ENCODE data around the gene BCR.

Gene BCR

DNA sequence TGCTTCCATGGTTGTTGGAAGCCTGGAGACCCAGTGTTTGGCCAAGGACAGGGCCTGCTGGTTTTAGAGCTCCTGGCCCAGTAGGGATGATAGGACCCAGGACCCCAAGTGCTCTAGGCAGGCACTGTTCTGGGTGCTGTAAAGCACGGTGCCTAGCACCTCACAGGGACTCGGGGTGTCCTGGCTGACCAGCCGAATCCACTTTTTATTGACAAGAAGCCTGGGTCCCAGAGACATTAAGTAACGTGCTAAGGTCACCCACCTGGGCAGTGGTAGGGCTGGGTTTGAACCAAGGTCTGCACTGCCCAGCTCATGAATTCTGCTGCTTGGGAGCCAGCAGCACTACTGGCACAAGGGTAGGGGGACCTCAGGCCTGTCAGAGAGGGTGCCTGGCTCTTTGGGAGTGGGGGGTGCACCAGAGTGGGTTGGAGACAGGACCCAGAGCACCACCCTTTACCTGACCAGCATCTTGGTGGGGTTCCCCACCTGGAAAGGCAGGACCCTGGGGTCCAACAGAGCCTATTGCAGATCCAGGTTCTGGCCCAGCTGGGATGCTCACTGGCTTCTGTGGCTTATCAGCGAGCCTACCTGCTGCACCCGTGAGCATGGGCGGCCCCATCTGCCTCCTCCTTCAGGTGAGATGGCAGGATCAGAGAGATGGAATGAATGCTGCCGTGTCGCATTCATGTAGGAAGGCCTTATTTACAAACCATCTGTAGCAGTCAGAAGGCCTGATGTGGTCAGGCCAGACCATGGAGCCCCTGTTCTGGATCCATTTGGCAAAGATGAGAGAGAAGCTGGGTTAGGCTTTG, 52.0 kb downstream of the BCR start:
- DNase-seq, result no peak

DNA sequence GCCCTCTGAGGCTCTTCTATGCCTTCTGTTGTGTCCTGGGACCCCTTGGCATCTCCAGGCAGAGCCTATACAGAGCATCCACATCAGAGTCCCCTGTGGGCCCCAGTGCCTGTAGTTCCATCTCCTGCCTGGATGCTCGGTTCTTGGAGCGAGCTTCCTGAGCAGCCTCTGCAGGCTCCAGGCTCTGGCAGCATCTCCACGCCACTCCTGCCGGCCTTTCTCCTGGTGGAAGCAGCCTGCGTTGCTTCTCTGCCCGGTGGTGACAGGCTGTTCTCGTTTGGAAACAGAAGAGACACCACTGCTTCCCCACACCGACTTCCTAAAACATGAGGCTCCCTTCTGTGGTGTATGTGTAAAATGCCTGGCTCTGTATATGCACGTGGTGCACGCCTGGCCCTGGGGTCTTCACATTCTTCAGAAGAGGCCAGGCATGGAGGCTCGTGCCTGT, 52.8 kb downstream of the BCR start:
- DNase-seq, result peak; percentile 25

DNA sequence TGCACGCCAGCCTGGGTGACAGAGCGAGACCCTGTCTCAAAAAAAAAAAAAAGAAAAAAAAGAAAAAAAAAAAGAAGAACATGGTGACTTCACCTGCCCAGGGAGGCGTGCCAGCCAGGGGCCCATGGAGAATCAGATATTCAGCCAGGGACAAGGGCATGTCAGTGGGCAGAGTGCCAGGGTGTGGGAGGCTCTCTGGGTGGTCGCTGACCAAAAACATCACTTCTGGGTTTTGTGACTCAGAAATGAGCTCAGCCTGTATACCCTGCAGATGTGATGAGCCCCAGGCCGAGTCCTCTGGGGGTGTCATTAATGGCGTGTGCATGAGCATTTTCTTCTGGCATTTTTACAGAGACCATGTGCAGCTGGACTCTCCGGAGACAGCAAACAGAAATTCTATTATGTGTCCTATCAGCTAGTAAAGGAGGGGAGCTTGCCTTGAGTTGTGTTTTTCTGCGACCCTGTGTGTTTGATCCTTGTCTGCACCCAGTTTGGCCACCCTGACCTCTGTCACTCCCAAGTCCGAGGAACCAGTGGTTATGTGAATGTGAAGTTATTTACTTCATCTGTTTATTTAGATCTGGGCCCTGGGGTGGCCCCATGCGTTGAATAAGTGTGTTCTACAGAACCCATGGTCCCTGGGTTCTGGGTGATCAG, 53.6 kb downstream of the BCR start:
- DNase-seq, result peak; percentile 79

DNA sequence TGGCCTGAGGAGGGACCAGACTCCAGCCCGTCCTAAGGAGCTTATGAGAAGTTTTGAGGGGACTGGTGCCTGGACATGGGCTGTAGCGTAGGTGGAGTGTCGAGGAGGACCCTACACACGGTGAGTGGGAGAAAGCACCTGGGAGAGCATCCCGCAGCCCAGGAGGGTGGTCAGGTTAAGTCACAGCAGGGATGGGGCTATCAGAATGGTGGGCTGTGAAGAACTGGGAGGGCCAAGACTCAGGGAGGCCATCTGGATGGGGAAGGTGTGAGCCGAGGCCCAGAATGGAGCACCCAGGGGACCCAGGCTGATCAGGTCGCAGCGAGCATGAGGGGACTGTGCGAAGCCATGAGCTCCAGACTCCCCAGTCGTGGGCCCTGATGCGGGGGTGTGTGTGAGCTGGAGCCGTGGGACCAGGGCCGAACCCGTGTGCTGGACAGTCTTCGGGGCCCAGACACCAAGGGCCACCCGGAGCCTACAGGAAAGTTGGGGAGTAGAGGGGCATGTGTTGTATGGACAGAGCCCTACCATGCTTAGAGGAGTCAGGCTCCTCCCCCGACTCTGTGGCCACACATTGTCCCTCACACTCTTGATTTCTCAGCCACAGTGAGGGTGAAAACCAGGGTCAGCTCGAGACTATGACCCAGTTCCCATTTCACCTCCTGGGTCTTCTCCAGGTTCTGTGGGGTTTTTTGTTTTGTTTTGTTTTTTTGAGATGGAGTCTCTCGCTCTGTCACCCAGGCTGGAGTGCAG, 54.3 kb downstream of the BCR start:
- no peak for DNase-seq

DNA sequence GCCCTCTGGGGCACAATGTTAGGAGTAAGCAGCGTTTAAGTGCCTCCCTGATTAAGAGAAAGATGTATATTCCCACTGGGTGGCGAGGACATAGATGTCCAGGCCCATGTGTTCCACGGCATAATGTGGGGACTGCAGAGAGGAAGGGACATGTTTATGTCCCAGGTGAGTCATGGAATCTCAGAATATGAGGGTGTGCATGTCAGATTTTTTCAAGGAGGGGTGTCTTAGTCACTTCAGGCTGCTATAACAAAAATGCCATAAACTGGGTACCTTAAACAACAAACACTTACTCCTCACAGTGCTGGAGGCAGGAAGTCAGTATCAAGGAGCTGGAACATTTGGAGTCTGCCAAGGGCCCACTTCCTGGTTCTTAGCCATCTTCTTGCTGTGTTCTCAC, 55.1 kb downstream of the BCR start:
- DNase-seq, result no peak

DNA sequence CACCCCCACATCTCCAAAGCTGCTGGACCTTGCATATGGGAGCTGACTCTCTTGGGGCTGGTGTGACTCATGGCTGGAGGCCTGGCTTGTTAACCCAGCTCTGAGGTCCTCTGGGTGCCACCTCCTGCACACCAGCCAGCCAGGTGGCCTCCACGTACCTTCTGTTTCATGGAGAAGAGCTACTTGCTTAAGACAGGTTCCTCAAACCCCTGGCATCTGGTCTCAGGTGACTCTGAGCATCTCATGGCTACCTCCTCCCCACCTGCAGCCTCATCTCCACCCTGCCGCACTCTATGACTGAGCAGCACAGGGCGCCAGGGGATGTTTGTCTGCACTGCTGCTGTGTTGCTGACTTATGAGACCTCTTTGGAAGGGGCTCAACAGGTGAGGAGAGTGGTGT, 55.7 kb downstream of the BCR start:
- DNase-seq, result no peak

DNA sequence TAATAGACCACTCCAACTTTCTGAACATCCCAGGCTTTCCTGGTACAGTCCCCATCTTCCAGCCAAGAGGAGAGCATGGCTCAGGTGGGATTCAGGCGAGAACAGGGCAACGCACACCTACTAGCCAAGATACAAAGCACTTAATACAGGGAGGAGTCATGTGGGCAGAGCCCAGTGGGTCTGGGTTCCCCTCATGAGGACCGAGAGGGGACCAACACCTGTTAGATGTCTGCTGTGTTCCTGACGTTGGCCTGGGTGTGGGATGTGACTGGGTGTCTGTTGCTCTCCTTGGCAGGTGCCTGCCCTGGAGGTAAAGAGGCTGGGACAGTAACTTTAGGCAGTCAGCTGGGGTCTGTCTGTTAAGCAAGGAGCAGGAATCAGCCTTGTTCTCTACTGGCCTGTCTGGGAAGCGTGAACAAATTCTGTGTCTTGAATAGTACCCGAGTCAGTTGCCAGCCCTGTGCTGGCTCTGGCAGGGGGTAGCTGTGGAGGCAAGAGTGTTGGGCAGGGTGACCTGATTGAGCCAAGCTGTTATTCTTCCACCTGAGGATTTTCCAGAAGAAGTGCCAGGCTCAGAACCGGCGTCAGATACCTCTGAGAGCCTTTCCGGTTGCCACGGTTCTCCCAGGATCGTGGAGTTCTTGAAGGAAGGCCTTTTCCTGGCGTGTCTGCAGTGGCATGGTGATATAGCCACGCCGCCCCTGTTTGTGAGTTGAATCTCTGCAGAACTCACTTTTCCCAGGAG, 56.3 kb downstream of the BCR start:
- DNase-seq, result no peak

DNA sequence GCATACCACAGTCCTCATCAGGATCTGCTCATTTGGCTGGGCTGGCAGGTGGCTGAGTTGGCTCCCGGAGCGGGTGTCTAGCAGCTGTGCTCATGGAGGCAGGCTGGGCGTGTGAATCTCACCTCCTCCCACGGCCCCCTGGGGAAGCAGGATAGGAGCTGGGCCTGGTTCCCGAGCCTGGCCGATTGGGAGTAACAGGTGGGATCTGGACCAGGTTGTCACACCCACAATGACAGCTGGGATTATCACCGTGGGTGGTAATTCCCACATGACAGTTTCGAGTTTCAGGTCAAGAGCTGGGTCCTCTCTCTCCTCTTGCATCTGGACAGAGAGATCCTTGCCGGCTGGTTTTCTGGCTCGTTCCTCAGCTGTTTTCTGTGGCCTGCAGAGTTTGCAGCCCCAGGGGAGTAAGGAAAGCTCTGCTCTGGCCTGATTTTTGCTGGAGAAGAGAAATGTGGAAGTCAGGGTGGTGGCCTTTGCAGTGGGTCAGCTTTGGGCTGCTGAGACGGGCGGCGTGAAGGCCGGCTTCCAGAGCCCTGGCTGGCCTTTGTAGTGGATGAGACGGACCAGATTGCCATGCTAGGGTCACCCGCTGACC, 57.0 kb downstream of the BCR start:
- DNase-seq, result no peak

DNA sequence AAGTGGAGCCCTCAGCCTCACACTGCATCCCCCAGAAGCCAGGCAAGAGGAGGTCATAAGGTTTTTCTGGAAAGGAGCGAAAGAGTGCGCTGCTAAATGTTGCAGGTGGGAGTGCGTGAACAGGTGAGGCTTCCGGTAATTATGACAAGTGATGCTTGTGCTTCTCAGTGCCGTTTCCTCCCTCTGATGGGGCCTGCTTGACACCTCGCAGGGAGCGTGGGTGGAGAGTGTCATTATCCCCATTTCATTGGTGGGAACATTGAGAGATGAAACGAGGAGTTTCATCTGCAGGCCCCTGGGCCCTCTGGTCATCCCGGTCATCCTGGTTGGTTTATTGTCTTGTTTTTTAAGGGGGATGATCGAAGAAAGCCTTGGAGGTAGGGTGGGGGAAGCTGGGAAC, 57.5 kb downstream of the BCR start:
- no peak for DNase-seq

DNA sequence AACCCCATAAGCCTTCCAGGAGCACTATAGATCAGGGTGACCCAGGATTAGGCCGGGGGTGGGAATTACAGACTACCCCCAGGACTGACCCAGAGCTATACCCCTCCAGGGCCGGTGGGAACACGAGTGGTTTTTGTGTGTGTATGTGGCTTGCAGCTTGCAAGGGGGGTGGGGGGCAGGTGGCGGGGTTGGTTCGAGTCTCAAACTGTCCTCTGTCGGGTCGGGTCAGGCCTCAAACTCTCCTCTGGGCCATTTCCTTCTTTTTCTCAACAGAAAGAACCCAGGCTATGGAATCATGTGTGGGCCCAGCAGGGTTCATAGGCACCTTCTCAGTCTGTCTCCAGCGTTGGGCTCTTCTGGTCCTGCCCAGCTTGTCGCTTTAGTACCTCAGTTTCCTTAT, 58.4 kb downstream of the BCR start:
- DNase-seq, result no peak

DNA sequence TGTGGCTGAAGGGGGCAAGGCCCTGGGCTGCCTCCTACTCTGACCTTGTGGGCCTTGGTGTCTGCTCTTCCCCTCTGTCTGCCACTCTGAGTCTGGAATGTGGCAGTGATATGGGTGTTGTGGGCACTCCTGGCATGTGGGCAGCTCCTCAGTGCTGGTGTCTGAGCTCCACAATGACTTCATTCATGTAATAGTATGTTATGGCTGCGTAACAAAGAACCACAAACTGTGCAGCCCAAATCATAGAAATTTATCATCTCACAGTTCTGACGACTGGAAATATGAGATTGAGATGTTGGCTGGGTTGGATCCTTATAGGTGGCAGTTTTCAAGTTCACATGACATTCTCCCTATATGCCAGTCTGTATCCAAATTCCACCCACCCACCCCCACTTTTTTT, 59.1 kb downstream of the BCR start:
- DNase-seq, result no peak

DNA sequence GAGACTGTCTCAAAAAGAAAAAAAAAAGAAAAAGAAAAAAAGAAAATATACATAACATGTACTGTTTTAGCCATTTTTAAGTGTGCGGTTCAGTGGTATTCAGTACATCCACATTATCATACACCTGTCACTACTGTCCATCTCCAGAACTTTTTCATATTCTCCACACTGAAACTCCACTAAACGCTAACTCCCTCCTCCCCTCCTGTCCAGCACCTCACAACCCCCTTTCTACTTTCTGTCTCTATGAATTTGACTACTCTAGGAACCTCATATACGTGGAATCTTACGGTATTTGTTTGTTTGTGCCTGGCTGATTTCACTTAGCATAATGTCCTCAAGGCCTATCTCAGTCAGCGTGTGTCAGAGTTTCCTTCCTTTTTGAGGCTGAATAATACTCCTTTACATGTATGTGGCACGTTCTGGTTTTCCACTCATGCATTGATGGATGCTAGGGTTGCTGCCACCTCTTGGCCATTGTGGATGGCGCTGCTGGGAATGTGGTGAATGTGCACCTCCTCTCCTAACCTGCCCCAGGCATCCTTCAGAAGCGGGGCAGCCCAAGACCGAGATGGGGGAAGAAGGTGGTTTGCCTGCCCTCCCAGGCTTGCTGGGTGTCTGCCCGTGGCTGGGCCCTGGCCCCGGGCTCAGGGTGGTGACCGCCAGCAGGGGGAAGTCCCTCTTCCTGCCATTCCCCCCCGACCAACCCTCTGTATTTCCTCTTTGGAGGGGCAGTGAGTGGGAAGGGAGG, 60.5 kb downstream of the BCR start:
- no peak for DNase-seq

DNA sequence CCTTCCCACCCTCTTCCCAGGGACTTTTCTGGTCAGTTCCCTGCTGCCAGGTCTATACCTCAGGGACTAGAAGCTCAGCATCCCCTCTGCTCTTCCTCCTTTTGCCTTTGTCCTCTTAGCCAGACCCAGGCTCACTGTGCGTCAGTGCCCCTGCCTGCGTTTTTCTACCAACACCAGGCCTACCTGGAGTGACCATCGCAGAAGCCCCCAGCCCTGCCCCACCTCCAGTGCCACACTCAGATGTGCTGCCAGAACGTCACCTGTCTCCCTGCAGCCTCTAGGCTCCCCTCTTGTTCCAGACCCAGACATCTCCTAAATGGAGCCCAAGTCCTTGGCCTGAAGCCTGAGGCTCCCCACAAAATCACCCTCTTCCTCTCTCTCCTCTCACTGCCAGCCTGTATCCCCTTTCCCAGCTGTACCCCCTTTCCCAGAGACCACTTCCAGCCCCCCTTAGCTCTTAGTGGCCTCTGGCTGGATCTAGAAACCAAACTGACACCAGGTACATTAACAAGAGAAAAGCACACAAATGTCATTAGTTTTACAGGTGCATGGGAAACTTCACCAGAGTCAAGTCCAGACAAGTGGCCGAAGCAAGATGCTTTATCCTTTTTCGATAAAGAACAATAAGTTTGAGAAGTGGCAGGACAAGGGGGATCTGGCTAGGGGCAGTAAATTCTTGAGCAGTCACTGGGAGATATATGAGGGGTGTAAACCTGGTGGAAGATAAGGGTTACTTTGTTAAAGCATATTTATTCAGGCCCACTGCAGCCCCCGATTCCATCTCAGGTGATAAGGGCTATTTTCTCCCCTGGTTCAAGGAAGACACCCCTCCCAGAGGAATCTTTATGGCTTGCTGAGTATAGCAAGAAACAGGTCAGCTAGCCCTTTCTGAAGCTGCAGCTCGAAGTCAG, 61.5 kb downstream of the BCR start:
- no peak for DNase-seq

DNA sequence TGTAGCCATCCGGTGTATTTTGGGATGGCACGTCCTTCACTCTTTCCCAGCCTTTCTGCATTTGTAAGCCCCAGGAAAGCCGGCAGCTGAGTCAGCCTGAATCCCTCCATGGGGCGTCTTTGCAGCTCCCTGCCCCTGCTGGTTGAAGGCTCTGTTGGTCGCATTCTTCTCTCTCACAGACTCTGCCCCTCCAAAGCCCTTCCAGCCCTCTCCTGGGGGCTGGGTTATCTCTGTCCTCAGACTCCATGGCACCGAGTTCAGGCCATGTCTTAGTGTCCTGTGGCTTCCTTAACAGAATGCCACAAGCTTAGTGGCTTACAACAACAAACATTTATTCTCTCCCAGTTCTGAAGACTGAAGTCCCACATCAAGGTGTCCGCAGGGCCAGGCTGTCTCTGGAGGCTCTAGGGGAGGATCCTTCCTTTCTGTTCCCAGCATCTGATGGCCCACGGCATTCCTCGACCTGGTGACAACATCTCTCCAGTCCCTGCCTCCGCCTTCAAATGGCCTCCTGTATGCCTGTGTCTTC, 62.2 kb downstream of the BCR start:
- peak; percentile 78 for DNase-seq

DNA sequence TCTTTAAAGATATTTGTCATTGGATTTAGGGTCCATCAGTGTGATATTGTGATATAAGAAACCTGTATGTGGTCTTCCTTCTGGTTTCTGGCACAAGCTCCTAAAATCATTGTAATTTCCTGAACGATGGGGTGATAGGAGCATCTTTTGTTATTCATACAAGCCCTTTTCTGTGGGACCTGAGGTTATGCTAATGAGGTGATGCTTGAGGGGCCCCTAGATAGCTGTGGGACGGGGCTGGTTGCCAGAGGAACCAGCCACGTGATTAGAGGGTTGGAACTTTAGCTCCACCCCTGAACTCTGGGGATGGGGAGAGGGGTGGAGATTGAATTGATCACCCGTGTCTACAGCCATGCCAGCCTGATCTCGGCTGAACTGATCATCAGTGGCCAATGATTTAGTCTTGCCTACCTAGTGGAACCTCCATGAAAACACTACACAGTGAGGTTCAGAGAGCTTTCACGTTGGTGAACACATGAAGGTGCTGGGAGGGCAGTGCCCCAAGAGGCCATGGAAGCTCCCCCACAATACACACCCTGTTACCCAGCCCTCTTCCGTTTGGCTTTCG, 62.8 kb downstream of the BCR start:
- DNase-seq, result no peak

DNA sequence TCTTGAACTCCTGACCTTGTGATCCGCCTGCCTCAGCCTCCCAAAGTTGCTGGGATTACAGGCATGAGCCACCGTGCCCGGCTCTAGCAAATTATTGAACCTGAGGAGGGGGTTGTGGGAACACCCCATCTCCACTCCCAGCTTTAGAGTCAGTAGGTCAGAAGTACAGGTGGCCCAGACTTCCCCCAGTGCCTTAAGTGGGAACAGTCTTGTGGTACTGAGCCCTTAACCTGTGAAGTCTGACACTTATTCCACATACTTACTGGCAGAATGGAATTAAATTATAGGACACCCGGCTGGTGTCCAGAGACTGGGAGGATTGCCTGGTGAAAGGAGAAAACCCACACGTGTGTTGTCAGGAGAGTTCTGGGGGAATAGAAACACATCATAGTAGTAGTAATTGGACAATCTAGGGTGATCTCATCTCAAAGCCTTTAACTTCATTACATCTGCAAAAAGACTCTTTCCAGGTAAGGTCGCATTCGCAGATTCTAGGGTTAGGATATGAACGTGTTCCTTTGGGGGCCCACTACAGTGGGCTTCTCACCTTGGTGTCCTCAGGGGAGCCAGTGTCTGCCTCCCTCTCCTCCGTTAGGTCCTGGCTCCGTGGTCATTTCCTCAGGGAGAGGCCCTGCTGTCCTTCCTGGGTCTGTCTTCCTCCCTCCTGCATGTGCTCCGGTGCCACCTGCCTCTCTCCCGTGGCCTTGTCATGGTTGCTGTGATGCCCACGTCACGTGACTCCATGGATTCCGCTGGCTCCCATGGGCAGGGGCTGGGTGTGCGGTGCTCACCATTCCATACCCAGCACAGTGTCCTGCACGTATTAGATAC, 63.8 kb downstream of the BCR start:
- no peak for DNase-seq

DNA sequence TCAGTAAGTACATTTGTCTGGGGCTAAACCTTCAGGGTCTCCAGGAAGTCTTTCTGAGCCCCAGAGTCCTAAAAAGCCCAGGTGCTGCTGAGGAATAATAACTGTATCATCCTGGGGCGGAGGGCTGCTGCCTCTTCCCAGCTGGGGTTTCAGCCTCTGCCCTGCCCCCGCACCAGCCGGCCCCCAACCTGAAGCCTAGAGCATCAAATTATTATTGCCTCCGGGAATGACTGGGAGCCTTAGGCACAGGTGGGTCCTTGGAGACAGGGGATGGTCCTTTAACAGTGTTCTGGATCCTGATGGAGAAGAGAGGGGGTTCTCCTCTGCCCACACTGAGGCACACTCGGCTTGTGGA, 64.4 kb downstream of the BCR start:
- no peak for DNase-seq

DNA sequence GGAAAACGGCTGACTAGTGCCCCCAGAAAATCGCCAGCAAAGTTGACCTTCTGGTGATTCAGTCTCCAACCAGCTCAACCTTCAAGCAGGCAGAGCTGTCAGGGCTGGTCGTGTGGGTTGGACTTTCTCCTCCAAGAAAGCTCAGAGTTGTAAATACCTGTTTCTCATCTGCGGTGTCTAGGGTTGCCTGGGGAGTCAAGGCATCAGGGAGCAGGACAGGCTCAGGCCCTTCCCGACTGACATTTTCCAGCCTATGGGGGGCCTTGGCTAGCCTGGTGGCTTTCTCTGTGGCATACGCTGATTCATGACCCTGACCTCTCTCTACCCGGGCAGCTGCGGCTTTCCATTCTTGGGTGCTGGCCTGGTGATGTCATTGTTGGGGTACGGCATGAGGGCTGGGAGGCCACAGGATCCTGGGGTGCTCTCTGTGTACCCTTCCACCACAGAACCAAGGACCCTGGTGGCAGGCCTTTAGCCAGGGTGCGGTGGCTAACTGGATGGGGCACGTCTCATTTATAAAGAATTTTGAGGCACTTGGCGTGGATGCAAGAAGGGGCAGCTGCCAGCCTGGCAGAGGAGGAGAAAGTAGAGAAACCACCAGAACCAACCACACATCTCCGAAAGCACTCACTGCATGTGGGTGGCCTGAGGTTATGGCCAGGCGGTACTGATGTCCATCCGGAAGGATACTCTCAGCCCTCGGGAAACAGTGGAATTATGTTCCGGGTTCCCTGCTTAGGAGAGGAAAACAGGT, 64.9 kb downstream of the BCR start:
- DNase-seq, result no peak

Data from fibroblast of skin of back (primary cell).